A673 (cell line): ENCODE data around the gene HS3ST3B1.

ENCODE experiments used
- CTCF ChIP-seq: fragments of 300-800, 200-600 bp; sonication (generic); conservative IDR thresholded peaks from 2 replicates; pipeline ENCODE4 v1.5.1; 2017; ENCODE audit warnings: low read depth, mild to moderate bottlenecking, antibody characterized with exemption, low read length, moderate library complexity, mixed read lengths
- EZH2 ChIP-seq: fragments of 200-600 bp; sonication (generic); IDR thresholded peaks from 2 replicates; pipeline ENCODE4 v1.6.1; 2017; ENCODE audit warnings: borderline replicate concordance, low read depth, mild to moderate bottlenecking, mixed read lengths, antibody characterized with exemption, low read length; ENCODE audit not compliant: poor library complexity, severe bottlenecking

- TF ChIP-seq CTCF: no peak
- no peak for TF ChIP-seq EZH2
These were observed 71.6 kb downstream of the HS3ST3B1 start for GRCh38 chr17:14372461-14372860.
